GM12878 (cell line): ENCODE results near the gene ITGA7. TPM values are rescaled to one million over a fixed set of nuclear protein-coding genes. Genes with fewer than 3 reads are reported as not detected.

Experiments
- ASH2L ChIP-seq: fragments of 300-600, 200-600 bp; sonication (generic); IDR thresholded peaks from 2 replicates; pipeline ENCODE4 v1.6.1; 2017; ENCODE audit warnings: low read depth, mild to moderate bottlenecking, borderline replicate concordance
- BHLHE40 ChIP-seq, 2 experiments: fragments of 450-650 bp in 1 of 2; IDR thresholded peaks; 2 replicates each; pipeline ENCODE4 v1.6.1; 2011 to 2017; ENCODE audit warnings: low read depth in 2 of 2, borderline replicate concordance in 1 of 2, improper control_type of control experiment in 1 of 2, low read length in 1 of 2, mild to moderate bottlenecking in 1 of 2
- ELK1 ChIP-seq: IDR thresholded peaks from 2 replicates; pipeline ENCODE4 v1.6.1; 2012; ENCODE audit warnings: low read depth, low read length, improper control_type of control experiment
- FOS ChIP-seq: IDR thresholded peaks from 3 replicates; pipeline ENCODE4 v1.6.1; 2011; ENCODE audit warnings: borderline replicate concordance; ENCODE audit not compliant: insufficient read length; ENCODE audit errors: extremely low read depth
- LARP7 ChIP-seq: fragments of 450-650 bp; IDR thresholded peaks from 2 replicates; pipeline ENCODE4 v1.6.1; 2017; ENCODE audit warnings: mild to moderate bottlenecking
- MEF2B ChIP-seq: fragments of 450-650 bp; IDR thresholded peaks from 2 replicates; pipeline ENCODE4 v1.6.1; 2018; ENCODE audit warnings: mild to moderate bottlenecking, moderate library complexity; ENCODE audit not compliant: partially characterized antibody, poor library complexity, severe bottlenecking
- RBBP5 ChIP-seq: fragments of 200-600 bp; sonication (generic); conservative IDR thresholded peaks from 2 replicates; pipeline ENCODE4 v1.6.1; 2016
- SKIL ChIP-seq: fragments of 450-650 bp; IDR thresholded peaks from 2 replicates; pipeline ENCODE4 v1.6.1; 2017; ENCODE audit warnings: mild to moderate bottlenecking, low read depth, inconsistent platforms; ENCODE audit not compliant: poor library complexity, severe bottlenecking
- polyA plus RNA-seq, 11 experiments: library from polyadenylated mRNA; depleted of rRNA in 4 of 11; unstranded in 6 of 11; stranded (reverse) in 5 of 11; fragments of >200 nt; fragmentation: Nextera tagmentation in 4 of 11; fragmentation: Illumina TruSeq in 1 of 11; extraction: Ambion mirVana in 4 of 11; extraction: Trizol in 1 of 11; gene quantifications; 1 replicate in 1 of 11; 2 replicates in 10 of 11; pipeline versions ENCODE4 v1.2.1 to v1.2.3, GENCODE V29; 2011 to 2016; ENCODE audit warnings: inconsistent platforms in 2 of 11, missing spikeins in 2 of 11, low read depth in 1 of 11
- total RNA-seq, 4 experiments: library from RNA; depleted of rRNA in 3 of 4; stranded (reverse); fragments of >200 nt in 3 of 4; fragmentation: Illumina TruSeq in 1 of 4; extraction: Trizol in 1 of 4; gene quantifications; 2 replicates each; pipeline versions ENCODE4 v1.2.1 to v1.2.3, GENCODE V29; 2013 to 2021
- TF ChIP-seq, protein P1 (sequence below): IDR thresholded peaks from 2 replicates; pipeline ENCODE4 v1.6.1; 2012; ENCODE audit warnings: low read depth, low read length, improper control_type of control experiment

Gene ITGA7
- total and polyA plus RNA-seq, 10 of the 15 experiments (the other 5 are each of a cell fraction or from before 2014, with no cell fraction given), result 0.18 to 5.1 (median 1.5) TPM

DNA sequence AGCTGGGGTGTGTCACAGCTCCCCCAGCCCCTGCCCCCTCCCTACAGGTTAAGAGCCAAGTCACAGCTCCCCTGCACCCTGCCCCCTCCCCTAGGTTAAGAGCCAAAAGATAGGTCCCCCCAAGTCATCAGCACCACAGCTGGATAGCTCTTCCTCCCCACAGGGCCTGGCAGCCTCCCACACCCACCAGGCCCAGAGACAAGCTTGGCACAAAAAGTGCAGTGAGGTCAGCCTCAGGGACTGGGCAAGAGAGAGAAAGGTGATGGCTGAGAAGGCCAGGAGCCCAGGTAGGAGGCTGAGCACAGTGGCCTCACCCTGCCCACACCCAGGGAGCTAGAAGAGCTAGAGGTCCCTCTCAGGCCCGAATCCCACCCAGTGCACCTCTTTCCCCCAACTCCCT lies 8.7 kb downstream of the ITGA7 start (continued):
- no peak for TF ChIP-seq ELK1
- TF ChIP-seq, protein P1, sequence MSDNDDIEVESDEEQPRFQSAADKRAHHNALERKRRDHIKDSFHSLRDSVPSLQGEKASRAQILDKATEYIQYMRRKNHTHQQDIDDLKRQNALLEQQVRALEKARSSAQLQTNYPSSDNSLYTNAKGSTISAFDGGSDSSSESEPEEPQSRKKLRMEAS, result no peak
- TF ChIP-seq BHLHE40 (IDR thresholded peaks at IDR 0.05; ENCODE audit: borderline replicate concordance in 1 of 2, low read depth in 2 of 2, low read length in 1 of 2), result no peak
- TF ChIP-seq MEF2B, result no peak
- TF ChIP-seq LARP7, result no peak
- no peak for TF ChIP-seq ASH2L
- TF ChIP-seq RBBP5, result no peak
- TF ChIP-seq SKIL, result no peak
- no peak for TF ChIP-seq FOS
